ENCODE data around the gene VAPB. TPM values are rescaled to one million over a fixed set of nuclear protein-coding genes. Genes with fewer than 3 reads are reported as not detected.

VAPB gene
- total RNA-seq, 1 experiment from 2014 or later: 51.1 TPM

- TF ChIP-seq EGR1 (IDR thresholded peaks at IDR 0.05; ENCODE audit: low read depth): no peak
Measured at GRCh38 chr20:58485393-58485792, 96.4 kb downstream of the VAPB start (continued).

- POLR2A ChIA-PET: no interaction called here
- no TSS peak for BruUV-seq (replicated peaks)
- RAD21 ChIA-PET (ENCODE audit: low non-redundant PET in 1 of 2, low total read pairs in 2 of 2, uncharacterized antibody in 2 of 2, unreplicated experiment in 2 of 2): no interaction called here
- Histone ChIP-seq H3K9ac (ENCODE audit: low read length) (no peak overlapping the region), H3K9me2 (ENCODE audit: insufficient read depth) (no peaks in the 10 kb centered on the region), H3K4me3 (replicated peaks in 1 of 2; ENCODE audit: low read depth in 1 of 2, low read length in 2 of 2) (no peak overlapping the region), H4K20me1 (ENCODE audit: insufficient read depth) (no peaks in the 10 kb centered on the region), H2AFZ (ENCODE audit: low read depth, low read length, poor library complexity, severe bottlenecking) (no peak overlapping the region), H3K36me3 (ENCODE audit: control insufficient read depth in 1 of 2, insufficient read depth in 2 of 2, low read length in 2 of 2) (no peaks in the 10 kb centered on the region), H3K27me3 (ENCODE audit: insufficient read depth, low read length) (no peaks in the 10 kb centered on the region), H3K27ac (ENCODE audit: low read depth, low read length) (no peak overlapping the region), H3K4me1 (ENCODE audit: control insufficient read depth in 1 of 2, insufficient read depth in 2 of 2, low read length in 2 of 2) (peaks cover 3 to 4% of the 10 kb centered on the region in 2 experiments; a peak in 3 of 4 replicates), H3K79me2 (ENCODE audit: insufficient read depth, low read length) (no peaks in the 10 kb centered on the region), H3K4me2 (ENCODE audit: low read length) (no peak overlapping the region), H3K9me3 (ENCODE audit: control insufficient read depth in 1 of 2, insufficient read depth in 1 of 2, low read depth in 1 of 2, low read length in 2 of 2) (peaks cover 8 to 16% of the 10 kb centered on the region in 2 experiments)
- CTCF ChIA-PET: no interaction called here
- no peak for DNase-seq (ENCODE audit: low read depth, low spot score)
- TF ChIP-seq CBX3 (IDR thresholded peaks at IDR 0.05; ENCODE audit: low read depth) (0 out of 2 replicates have a peak, but pooled peaks have one; percentile 21), EZH2phosphoT487 (IDR thresholded peaks at IDR 0.05; ENCODE audit: borderline replicate concordance) (no peak), POLR2A (IDR thresholded peaks at IDR 0.05; ENCODE audit: borderline replicate concordance, extremely low read depth, insufficient read depth, insufficient read length) (no peak), YY1 (IDR thresholded peaks at IDR 0.05; ENCODE audit: extremely low read depth, insufficient replicate concordance, low read depth, low read length) (no peak), POLR2AphosphoS5 (IDR thresholded peaks at IDR 0.05; ENCODE audit: low read depth, low read length) (no peak), CEBPB (IDR thresholded peaks at IDR 0.05; ENCODE audit: low read depth) (no peak), TCF7L2 (IDR thresholded peaks at IDR 0.05; ENCODE audit: borderline replicate concordance, extremely low read depth, insufficient read depth, insufficient read length) (no peak), SIN3A (IDR thresholded peaks at IDR 0.05; ENCODE audit: low read depth) (no peak)
- no peak for ATAC-seq
- intact Hi-C loops (cut with micrococcal nuclease): loop anchor here (10.0 kb wide), 1 partner anchor 739 kb away; no protein-coding TSS in a partner anchor
Measured at GRCh38 chr20:58486207-58486606, 97.2 kb downstream of the VAPB start.
